Measurements from ENCODE around the gene PACSIN1. TPM values are rescaled to one million over a fixed set of nuclear protein-coding genes. Genes with fewer than 3 reads are reported as not detected.

Gene PACSIN1
- total RNA-seq, 2 donors from 2014 or later, result 5.6 to 6.3 TPM

- Histone ChIP-seq H3K4me1 (peaks cover 0 to 4% of the 10 kb centered on the region in 2 donors), H3K4me3 (no peak overlapping the region), H3K27me3 (no peaks in the 10 kb centered on the region), H3K36me3 (no peaks in the 10 kb centered on the region), H3K27ac (no peak overlapping the region), H3K9me3 (peaks cover 0 to 3% of the 10 kb centered on the region in 2 donors)
- no peak for TF ChIP-seq CTCF (IDR thresholded peaks at IDR 0.05)
- DNase-seq (ENCODE audit: low spot score), result no peak
Observed at GRCh38 chr6:34563513-34563870, 97.6 kb downstream of the PACSIN1 start.

- Histone ChIP-seq H3K27ac (no peak overlapping the region), H3K4me3 (no peak overlapping the region), H3K27me3 (no peaks in the 10 kb centered on the region), H3K9me3 (no peaks in the 10 kb centered on the region), H3K4me1 (peaks cover 0 to 4% of the 10 kb centered on the region in 2 donors), H3K36me3 (no peaks in the 10 kb centered on the region)
- no peak for TF ChIP-seq CTCF (IDR thresholded peaks at IDR 0.05)
- DNase-seq (ENCODE audit: low spot score), result no peak
Observed at GRCh38 chr6:34564181-34564580, 98.3 kb downstream of the PACSIN1 start.

DNA sequence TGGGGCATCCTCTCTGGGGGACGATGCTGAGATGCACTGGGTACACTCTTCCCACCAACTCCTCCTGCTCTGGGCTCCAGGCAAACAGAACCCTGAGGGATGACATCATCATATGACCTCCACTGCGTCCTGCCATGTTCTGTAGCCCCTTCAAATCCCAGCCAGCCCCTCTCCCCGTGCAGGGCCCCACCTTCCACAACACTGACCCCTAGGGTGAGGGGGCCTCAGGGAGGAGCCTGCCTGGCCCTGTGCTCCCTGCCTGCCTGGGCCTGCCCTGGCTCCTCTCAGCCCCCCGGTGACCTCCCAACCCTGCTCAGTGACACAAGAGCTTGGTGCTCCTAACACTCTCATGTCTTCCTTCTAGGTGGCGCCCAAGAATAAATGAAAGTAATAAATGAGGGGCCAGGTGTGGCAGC, 99.9 kb downstream of the PACSIN1 start:
- no peaks in the 10 kb centered on the region for H3K27me3 ChIP-seq
- H3K9me3 ChIP-seq, result no peaks in the 10 kb centered on the region
- no peaks in the 10 kb centered on the region for H3K36me3 ChIP-seq
- DNase-seq (ENCODE audit: low spot score), result no peak
- no peak for TF ChIP-seq CTCF (IDR thresholded peaks at IDR 0.05)
- H3K27ac ChIP-seq, result no peak overlapping the region
- peaks cover 0 to 3% of the 10 kb centered on the region in 2 donors for H3K4me1 ChIP-seq
- no peak overlapping the region for H3K4me3 ChIP-seq

DNA sequence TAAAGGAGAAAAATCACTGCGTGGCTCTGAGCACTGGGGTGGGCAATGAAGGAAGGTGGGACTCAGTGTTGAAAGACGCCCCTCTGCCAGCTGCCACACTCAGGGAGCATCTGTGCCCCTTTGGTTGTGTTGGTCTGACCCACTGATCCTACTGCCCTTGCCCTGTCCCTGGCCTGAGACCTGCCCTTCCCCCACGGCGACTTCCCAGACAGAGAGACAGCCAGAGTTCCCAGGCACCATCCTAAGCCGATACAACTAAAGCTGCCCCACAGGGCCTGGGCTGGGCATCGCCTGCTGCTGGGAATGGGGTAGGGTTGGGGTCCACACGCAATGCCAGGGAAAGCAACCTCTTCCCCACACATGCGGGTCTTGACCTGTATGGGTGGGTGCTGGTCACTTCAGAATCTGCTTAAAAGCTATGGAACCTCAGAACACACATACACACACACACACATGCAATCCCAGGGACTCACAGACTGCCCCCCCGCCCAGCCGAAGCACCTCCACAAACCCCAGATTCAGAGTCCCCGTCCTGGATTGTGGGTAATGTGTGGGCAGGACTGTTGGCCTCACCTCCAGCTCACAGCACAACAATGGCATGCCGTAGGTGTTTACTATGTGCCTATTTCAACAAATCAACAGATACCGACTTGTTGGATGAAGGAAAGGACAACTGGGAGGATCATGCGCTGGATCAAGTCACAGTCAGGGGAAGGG, 101.1 kb downstream of the PACSIN1 start:
- H3K36me3 ChIP-seq, result no peaks in the 10 kb centered on the region
- DNase-seq (ENCODE audit: low spot score), result no peak
- no peak overlapping the region for H3K27ac ChIP-seq
- no peaks in the 10 kb centered on the region for H3K4me1 ChIP-seq
- no peaks in the 10 kb centered on the region for H3K9me3 ChIP-seq
- no peak overlapping the region for H3K4me3 ChIP-seq
- no peak for TF ChIP-seq CTCF (IDR thresholded peaks at IDR 0.05)
- no peaks in the 10 kb centered on the region for H3K27me3 ChIP-seq

- DNase-seq (ENCODE audit: low spot score), result no peak
- no peaks in the 10 kb centered on the region for H3K27me3 ChIP-seq
- no peaks in the 10 kb centered on the region for H3K4me1 ChIP-seq
Observed at GRCh38 chr6:34568341-34569201, 102.7 kb downstream of the PACSIN1 start.

More at GRCh38 chr6:34568341-34569201, 102.7 kb downstream of the PACSIN1 start:
- no peak for TF ChIP-seq CTCF (IDR thresholded peaks at IDR 0.05)
- no peak overlapping the region for H3K4me3 ChIP-seq
- no peaks in the 10 kb centered on the region for H3K9me3 ChIP-seq
- H3K36me3 ChIP-seq, result no peaks in the 10 kb centered on the region
- H3K27ac ChIP-seq, result no peak overlapping the region
